ENCODE measurements around the gene PCDHGA2. TPM values are rescaled to one million over a fixed set of nuclear protein-coding genes. Genes with fewer than 3 reads are reported as not detected.

Gene PCDHGA2
- total RNA-seq, 1 experiment from 2014 or later = 0.96 TPM

DNA sequence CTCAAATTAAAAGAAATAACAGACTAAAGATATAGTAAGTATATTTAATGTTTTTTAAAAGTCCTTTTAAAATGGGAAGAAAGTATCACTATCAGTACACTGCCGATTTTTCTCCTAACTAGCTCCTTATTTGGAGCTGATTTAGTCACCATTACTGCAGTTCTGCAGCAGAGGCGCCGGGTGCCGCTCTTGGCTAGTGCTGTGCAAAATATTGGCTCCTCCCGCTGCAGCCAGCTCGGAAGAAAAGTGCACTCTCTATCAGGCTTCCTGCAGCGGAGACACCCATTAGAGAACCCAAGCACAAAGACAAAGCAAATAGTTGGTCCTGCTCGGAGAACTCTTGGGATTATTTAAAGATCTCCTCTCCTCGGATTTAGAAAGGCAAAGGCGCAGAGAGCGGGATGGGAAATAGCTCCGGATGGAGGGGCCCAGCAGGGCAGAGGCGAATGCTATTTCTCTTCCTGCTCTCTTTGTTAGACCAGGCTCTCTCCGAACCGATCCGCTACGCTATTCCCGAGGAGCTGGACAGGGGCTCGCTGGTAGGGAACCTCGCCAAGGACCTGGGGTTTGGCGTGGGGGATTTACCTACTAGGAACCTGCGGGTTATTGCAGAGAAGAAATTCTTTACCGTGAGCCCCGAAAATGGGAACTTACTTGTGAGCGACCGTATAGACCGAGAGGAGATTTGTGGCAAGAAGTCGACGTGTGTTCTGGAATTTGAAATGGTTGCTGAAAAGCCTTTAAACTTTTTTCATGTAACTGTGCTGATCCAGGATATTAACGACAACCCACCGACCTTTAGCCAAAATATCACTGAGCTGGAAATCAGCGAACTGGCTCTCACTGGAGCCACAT, 31.7 kb downstream of the PCDHGA2 start, which contains the start of gene PCDHGB3:
Gene PCDHGB3, plus strand, starts transcription at position 249 of the 855 bp plus-strand sequence. Its CDS starts 153 bp downstream, at position 402.
- ATAC-seq (peak; percentile 95), DNase-seq (ENCODE audit: low spot score) (peak; percentile 56)
- Mint-ChIP-seq H3K4me1 (peaks cover 5% of the 10 kb centered on the region), H3K27me3 (ENCODE audit: low read depth) (peaks cover 8% of the 10 kb centered on the region), H3K9me3 (peaks cover 55% of the 10 kb centered on the region), H3K27ac (peak within 1 kb of the TSS; percentile 91), H3K36me3 (peaks cover 61% of the 10 kb centered on the region), H3K4me3 (peak within 1 kb of the TSS; percentile 61)
- ChIA-PET POLR2A (interaction anchor here (0.6 kb wide), 1 partner anchor 248 kb away, joined by 3 read pairs; the partner anchor contains the start of gene DIAPH1), CTCF (interaction anchor here (0.6 to 3.5 kb wide), 51 partner anchors 8 to 267 kb away, joined by 3 to 37 read pairs (median 6); partner anchors contain the start of genes DIAPH1, PCDHB10, PCDHB11 and PCDHB13)
- TF ChIP-seq, protein P1, sequence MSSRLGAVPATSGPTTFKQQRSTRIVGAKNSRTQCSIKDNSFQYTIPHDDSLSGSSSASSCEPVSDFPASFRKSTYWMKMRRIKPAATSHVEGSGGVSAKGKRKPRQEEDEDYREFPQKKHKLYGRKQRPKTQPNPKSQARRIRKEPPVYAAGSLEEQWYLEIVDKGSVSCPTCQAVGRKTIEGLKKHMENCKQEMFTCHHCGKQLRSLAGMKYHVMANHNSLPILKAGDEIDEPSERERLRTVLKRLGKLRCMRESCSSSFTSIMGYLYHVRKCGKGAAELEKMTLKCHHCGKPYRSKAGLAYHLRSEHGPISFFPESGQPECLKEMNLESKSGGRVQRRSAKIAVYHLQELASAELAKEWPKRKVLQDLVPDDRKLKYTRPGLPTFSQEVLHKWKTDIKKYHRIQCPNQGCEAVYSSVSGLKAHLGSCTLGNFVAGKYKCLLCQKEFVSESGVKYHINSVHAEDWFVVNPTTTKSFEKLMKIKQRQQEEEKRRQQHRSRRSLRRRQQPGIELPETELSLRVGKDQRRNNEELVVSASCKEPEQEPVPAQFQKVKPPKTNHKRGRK (CRISPR knock-in tag; IDR thresholded peaks at IDR 0.05; ENCODE audit: borderline replicate concordance) = no peak
- TF ChIP-seq, protein P2, sequence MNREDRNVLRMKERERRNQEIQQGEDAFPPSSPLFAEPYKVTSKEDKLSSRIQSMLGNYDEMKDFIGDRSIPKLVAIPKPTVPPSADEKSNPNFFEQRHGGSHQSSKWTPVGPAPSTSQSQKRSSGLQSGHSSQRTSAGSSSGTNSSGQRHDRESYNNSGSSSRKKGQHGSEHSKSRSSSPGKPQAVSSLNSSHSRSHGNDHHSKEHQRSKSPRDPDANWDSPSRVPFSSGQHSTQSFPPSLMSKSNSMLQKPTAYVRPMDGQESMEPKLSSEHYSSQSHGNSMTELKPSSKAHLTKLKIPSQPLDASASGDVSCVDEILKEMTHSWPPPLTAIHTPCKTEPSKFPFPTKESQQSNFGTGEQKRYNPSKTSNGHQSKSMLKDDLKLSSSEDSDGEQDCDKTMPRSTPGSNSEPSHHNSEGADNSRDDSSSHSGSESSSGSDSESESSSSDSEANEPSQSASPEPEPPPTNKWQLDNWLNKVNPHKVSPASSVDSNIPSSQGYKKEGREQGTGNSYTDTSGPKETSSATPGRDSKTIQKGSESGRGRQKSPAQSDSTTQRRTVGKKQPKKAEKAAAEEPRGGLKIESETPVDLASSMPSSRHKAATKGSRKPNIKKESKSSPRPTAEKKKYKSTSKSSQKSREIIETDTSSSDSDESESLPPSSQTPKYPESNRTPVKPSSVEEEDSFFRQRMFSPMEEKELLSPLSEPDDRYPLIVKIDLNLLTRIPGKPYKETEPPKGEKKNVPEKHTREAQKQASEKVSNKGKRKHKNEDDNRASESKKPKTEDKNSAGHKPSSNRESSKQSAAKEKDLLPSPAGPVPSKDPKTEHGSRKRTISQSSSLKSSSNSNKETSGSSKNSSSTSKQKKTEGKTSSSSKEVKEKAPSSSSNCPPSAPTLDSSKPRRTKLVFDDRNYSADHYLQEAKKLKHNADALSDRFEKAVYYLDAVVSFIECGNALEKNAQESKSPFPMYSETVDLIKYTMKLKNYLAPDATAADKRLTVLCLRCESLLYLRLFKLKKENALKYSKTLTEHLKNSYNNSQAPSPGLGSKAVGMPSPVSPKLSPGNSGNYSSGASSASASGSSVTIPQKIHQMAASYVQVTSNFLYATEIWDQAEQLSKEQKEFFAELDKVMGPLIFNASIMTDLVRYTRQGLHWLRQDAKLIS (CRISPR knock-in tag; IDR thresholded peaks at IDR 0.05; ENCODE audit: borderline replicate concordance) = no peak

DNA sequence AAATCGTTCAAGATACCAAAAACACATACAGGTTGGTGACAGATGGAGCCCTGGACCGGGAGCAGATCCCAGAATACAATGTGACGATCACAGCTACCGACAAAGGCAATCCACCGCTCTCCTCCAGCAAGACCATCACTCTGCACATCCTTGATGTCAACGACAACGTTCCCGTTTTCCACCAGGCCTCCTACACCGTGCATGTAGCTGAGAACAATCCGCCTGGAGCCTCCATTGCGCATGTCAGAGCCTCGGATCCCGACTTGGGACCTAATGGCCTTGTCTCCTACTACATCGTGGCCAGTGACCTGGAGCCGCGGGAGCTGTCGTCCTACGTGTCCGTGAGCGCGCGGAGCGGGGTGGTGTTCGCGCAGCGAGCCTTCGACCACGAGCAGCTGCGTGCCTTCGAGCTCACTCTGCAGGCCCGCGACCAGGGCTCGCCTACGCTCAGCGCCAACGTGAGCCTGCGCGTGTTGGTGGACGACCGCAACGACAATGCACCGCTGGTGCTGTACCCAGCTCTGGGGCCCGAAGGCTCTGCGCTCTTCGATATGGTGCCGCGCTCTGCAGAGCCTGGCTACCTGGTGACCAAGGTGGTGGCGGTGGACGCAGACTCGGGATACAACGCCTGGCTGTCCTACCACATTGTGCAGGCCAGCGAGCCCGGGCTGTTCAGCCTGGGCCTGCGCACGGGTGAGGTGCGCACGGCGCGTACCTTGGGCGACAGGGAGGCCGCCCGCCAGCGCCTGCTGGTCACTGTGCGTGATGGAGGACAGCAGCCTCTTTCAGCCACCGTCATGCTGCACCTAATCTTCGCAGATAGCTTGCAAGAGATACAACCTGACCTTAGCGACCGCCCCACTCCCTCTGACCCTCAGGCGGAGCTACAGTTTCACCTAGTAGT, 33.3 kb downstream of the PCDHGA2 start:
- TF ChIP-seq, protein P3, sequence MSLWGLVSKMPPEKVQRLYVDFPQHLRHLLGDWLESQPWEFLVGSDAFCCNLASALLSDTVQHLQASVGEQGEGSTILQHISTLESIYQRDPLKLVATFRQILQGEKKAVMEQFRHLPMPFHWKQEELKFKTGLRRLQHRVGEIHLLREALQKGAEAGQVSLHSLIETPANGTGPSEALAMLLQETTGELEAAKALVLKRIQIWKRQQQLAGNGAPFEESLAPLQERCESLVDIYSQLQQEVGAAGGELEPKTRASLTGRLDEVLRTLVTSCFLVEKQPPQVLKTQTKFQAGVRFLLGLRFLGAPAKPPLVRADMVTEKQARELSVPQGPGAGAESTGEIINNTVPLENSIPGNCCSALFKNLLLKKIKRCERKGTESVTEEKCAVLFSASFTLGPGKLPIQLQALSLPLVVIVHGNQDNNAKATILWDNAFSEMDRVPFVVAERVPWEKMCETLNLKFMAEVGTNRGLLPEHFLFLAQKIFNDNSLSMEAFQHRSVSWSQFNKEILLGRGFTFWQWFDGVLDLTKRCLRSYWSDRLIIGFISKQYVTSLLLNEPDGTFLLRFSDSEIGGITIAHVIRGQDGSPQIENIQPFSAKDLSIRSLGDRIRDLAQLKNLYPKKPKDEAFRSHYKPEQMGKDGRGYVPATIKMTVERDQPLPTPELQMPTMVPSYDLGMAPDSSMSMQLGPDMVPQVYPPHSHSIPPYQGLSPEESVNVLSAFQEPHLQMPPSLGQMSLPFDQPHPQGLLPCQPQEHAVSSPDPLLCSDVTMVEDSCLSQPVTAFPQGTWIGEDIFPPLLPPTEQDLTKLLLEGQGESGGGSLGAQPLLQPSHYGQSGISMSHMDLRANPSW (CRISPR knock-in tag; conservative IDR thresholded peaks at IDR 0.05; ENCODE audit: low read depth) = no peak
- TF ChIP-seq, protein P4, sequence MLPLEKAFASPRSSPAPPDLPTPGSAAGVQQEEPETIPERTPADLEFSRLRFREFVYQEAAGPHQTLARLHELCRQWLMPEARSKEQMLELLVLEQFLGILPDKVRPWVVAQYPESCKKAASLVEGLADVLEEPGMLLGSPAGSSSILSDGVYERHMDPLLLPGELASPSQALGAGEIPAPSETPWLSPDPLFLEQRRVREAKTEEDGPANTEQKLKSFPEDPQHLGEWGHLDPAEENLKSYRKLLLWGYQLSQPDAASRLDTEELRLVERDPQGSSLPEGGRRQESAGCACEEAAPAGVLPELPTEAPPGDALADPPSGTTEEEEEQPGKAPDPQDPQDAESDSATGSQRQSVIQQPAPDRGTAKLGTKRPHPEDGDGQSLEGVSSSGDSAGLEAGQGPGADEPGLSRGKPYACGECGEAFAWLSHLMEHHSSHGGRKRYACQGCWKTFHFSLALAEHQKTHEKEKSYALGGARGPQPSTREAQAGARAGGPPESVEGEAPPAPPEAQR (CRISPR knock-in tag; IDR thresholded peaks at IDR 0.05) = no peak
- no peak for TF ChIP-seq NFE2L1 (CRISPR knock-in tag; IDR thresholded peaks at IDR 0.05)
- TF ChIP-seq, protein P5, sequence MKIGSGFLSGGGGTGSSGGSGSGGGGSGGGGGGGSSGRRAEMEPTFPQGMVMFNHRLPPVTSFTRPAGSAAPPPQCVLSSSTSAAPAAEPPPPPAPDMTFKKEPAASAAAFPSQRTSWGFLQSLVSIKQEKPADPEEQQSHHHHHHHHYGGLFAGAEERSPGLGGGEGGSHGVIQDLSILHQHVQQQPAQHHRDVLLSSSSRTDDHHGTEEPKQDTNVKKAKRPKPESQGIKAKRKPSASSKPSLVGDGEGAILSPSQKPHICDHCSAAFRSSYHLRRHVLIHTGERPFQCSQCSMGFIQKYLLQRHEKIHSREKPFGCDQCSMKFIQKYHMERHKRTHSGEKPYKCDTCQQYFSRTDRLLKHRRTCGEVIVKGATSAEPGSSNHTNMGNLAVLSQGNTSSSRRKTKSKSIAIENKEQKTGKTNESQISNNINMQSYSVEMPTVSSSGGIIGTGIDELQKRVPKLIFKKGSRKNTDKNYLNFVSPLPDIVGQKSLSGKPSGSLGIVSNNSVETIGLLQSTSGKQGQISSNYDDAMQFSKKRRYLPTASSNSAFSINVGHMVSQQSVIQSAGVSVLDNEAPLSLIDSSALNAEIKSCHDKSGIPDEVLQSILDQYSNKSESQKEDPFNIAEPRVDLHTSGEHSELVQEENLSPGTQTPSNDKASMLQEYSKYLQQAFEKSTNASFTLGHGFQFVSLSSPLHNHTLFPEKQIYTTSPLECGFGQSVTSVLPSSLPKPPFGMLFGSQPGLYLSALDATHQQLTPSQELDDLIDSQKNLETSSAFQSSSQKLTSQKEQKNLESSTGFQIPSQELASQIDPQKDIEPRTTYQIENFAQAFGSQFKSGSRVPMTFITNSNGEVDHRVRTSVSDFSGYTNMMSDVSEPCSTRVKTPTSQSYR (CRISPR knock-in tag; IDR thresholded peaks at IDR 0.05) = no peak
- TF ChIP-seq ELF4 (CRISPR knock-in tag; IDR thresholded peaks at IDR 0.05; ENCODE audit: low read depth) = no peak
- Mint-ChIP-seq H3K27me3 (ENCODE audit: low read depth) (peaks cover 9% of the 10 kb centered on the region), H3K4me3 (no peak overlapping the region), H3K27ac (no peak overlapping the region), H3K9me3 (peaks cover 55% of the 10 kb centered on the region), H3K4me1 (peaks cover 5% of the 10 kb centered on the region), H3K36me3 (peaks cover 56% of the 10 kb centered on the region)
- ATAC-seq = no peak
- ChIA-PET CTCF (interaction anchor here (1.0 to 3.5 kb wide), 10 partner anchors 16 to 192 kb away, joined by 3 to 37 read pairs (median 8); partner anchors contain the start of genes PCDHB14, PCDHB16, PCDHGA10 and PCDHGA2), POLR2A (no interaction called here)
- DNase-seq (ENCODE audit: low spot score) = no peak

Data from WTC11 (cell line).